ENCODE results near the gene COG1.
A peak's percentile ranks its signal among the peaks of the same experiment; 100 is the strongest.

The COG1 gene

GRCh38 chr17:73231841-73232586 is 39.2 kb downstream of the COG1 start:
- DNase-seq, result peak; percentile 84

GRCh38 chr17:73232587-73233373 is 39.9 kb downstream of the COG1 start:
- DNase-seq, result no peak

GRCh38 chr17:73234736-73235135 is 41.9 kb downstream of the COG1 start:
- no peak for DNase-seq

- no peak for DNase-seq
Observed at GRCh38 chr17:73237714-73238113, 44.9 kb downstream of the COG1 start.

GRCh38 chr17:73240561-73240960 is 47.7 kb downstream of the COG1 start:
- DNase-seq, result no peak

- no peak for DNase-seq
Observed at GRCh38 chr17:73247726-73248125, 54.9 kb downstream of the COG1 start.

GRCh38 chr17:73248532-73248931 is 55.7 kb downstream of the COG1 start:
- DNase-seq, result no peak

- DNase-seq, result peak; percentile 23
Observed at GRCh38 chr17:73249700-73250099, 56.8 kb downstream of the COG1 start.

GRCh38 chr17:73250851-73251640 is 58.2 kb downstream of the COG1 start:
- no peak for DNase-seq

GRCh38 chr17:73251871-73252270 is 59.0 kb downstream of the COG1 start:
- DNase-seq, result no peak

- DNase-seq, result no peak
Observed at GRCh38 chr17:73255671-73256181, 62.9 kb downstream of the COG1 start.

GRCh38 chr17:73256220-73256619 is 63.4 kb downstream of the COG1 start:
- no peak for DNase-seq

- DNase-seq, result no peak
Observed at GRCh38 chr17:73257516-73257915, 64.7 kb downstream of the COG1 start.
